ENCODE data around the gene LMO2.

- TF ChIP-seq RARB (CRISPR knock-in tag; IDR thresholded peaks at IDR 0.05) (no peak), ARNTL (CRISPR knock-in tag; IDR thresholded peaks at IDR 0.05; ENCODE audit: borderline replicate concordance, low read depth) (no peak), ZFP3 (CRISPR knock-in tag; IDR thresholded peaks at IDR 0.05) (no peak), ZC3H10 (CRISPR knock-in tag; IDR thresholded peaks at IDR 0.05) (no peak), ZFP30 (CRISPR knock-in tag; IDR thresholded peaks at IDR 0.05) (no peak), BACH2 (CRISPR knock-in tag; IDR thresholded peaks at IDR 0.05; ENCODE audit: borderline replicate concordance) (no peak), ZNF565 (CRISPR knock-in tag; conservative IDR thresholded peaks at IDR 0.05; ENCODE audit: low read depth) (no peak), OSR1 (CRISPR knock-in tag; IDR thresholded peaks at IDR 0.05) (no peak)
- TF ChIP-seq, protein P1, sequence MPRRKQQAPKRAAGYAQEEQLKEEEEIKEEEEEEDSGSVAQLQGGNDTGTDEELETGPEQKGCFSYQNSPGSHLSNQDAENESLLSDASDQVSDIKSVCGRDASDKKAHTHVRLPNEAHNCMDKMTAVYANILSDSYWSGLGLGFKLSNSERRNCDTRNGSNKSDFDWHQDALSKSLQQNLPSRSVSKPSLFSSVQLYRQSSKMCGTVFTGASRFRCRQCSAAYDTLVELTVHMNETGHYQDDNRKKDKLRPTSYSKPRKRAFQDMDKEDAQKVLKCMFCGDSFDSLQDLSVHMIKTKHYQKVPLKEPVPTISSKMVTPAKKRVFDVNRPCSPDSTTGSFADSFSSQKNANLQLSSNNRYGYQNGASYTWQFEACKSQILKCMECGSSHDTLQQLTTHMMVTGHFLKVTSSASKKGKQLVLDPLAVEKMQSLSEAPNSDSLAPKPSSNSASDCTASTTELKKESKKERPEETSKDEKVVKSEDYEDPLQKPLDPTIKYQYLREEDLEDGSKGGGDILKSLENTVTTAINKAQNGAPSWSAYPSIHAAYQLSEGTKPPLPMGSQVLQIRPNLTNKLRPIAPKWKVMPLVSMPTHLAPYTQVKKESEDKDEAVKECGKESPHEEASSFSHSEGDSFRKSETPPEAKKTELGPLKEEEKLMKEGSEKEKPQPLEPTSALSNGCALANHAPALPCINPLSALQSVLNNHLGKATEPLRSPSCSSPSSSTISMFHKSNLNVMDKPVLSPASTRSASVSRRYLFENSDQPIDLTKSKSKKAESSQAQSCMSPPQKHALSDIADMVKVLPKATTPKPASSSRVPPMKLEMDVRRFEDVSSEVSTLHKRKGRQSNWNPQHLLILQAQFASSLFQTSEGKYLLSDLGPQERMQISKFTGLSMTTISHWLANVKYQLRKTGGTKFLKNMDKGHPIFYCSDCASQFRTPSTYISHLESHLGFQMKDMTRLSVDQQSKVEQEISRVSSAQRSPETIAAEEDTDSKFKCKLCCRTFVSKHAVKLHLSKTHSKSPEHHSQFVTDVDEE (CRISPR knock-in tag; IDR thresholded peaks at IDR 0.05): no peak
- TF ChIP-seq, protein P2, sequence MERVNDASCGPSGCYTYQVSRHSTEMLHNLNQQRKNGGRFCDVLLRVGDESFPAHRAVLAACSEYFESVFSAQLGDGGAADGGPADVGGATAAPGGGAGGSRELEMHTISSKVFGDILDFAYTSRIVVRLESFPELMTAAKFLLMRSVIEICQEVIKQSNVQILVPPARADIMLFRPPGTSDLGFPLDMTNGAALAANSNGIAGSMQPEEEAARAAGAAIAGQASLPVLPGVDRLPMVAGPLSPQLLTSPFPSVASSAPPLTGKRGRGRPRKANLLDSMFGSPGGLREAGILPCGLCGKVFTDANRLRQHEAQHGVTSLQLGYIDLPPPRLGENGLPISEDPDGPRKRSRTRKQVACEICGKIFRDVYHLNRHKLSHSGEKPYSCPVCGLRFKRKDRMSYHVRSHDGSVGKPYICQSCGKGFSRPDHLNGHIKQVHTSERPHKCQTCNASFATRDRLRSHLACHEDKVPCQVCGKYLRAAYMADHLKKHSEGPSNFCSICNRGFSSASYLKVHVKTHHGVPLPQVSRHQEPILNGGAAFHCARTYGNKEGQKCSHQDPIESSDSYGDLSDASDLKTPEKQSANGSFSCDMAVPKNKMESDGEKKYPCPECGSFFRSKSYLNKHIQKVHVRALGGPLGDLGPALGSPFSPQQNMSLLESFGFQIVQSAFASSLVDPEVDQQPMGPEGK (CRISPR knock-in tag; IDR thresholded peaks at IDR 0.05; ENCODE audit: borderline replicate concordance): peak; percentile 18; the same call in 1 of the 2 replicates
These were observed 56.6 kb downstream of the LMO2 start for GRCh38 chr11:33835143-33835878.
